Loucy (cell line): Measurements from ENCODE around the gene PPDPF.

ENCODE experiments used
- H2AFZ ChIP-seq: fragments of 200-600 bp; sonication (generic); 2 replicates; pipeline ENCODE4 v1.6.0; 2016; ENCODE audit warnings: antibody characterized with exemption, mild to moderate bottlenecking, low read length, moderate library complexity
- H3F3A ChIP-seq: fragments of 200-600 bp; 2 replicates; pipeline ENCODE4 v1.6.0; 2016; ENCODE audit warnings: antibody characterized with exemption, low read depth, mild to moderate bottlenecking
- H3K27me3 ChIP-seq: fragments of 200-600 bp; sonication (generic); 2 replicates; pipeline ENCODE4 v1.6.1; 2014; ENCODE audit warnings: low read length, mild to moderate bottlenecking; ENCODE audit not compliant: insufficient read depth, poor library complexity, severe bottlenecking
- H3K36me3 ChIP-seq: fragments of 200-600 bp; sonication (generic); 2 replicates; pipeline ENCODE4 v1.6.1; 2016; ENCODE audit warnings: low read length; ENCODE audit not compliant: insufficient read depth
- H3K4me1 ChIP-seq: fragments of 200-600 bp; sonication (generic); 2 replicates; pipeline ENCODE4 v1.5.1; 2014; ENCODE audit warnings: low read length, mild to moderate bottlenecking; ENCODE audit not compliant: insufficient read depth, poor library complexity, severe bottlenecking
- H3K4me2 ChIP-seq: fragments of 200-600 bp; sonication (generic); 2 replicates; pipeline ENCODE4 v1.6.0; 2014; ENCODE audit warnings: antibody characterized with exemption, low read length, low read depth, mild to moderate bottlenecking; ENCODE audit not compliant: poor library complexity, severe bottlenecking
- H3K4me3 ChIP-seq: fragments of 200-600 bp; sonication (generic); 2 replicates; pipeline ENCODE4 v1.5.1; 2014; ENCODE audit warnings: low read length, mild to moderate bottlenecking, mixed read lengths; ENCODE audit not compliant: poor library complexity, severe bottlenecking
- H3K79me2 ChIP-seq: fragments of 200-600 bp; sonication (generic); 2 replicates; pipeline ENCODE4 v1.6.1; 2014; ENCODE audit warnings: low read length; ENCODE audit not compliant: insufficient read depth
- H3K9ac ChIP-seq: fragments of 200-600 bp; sonication (generic); 2 replicates; pipeline ENCODE4 v1.6.0; 2014; ENCODE audit warnings: mild to moderate bottlenecking, low read depth, low read length, moderate library complexity; ENCODE audit not compliant: poor library complexity, severe bottlenecking
- H3K9me2 ChIP-seq: fragments of 200-600 bp; sonication (generic); replicated peaks from 2 replicates; pipeline ENCODE4 v1.6.1; 2016; ENCODE audit warnings: low read depth, low read length, mixed read lengths
- H3K9me3 ChIP-seq: fragments of 200-600 bp; sonication (generic); 2 replicates; pipeline ENCODE4 v1.6.1; 2014; ENCODE audit warnings: mild to moderate bottlenecking, antibody characterized with exemption, low read length, low read depth; ENCODE audit not compliant: insufficient read depth
- H4K20me1 ChIP-seq: fragments of 200-600 bp; sonication (generic); 2 replicates; pipeline ENCODE4 v1.6.0; 2014; ENCODE audit warnings: antibody characterized with exemption, low read length, mild to moderate bottlenecking; ENCODE audit not compliant: insufficient read depth, poor library complexity, severe bottlenecking
- CTCF ChIP-seq: fragments of 200-600 bp; sonication (generic); conservative IDR thresholded peaks from 2 replicates; pipeline ENCODE4 v1.5.1; 2014; ENCODE audit warnings: mild to moderate bottlenecking, antibody characterized with exemption, low read length
- EZH2phosphoT487 ChIP-seq: fragments of 200-600 bp; IDR thresholded peaks from 2 replicates; pipeline ENCODE4 v1.6.1; 2018; ENCODE audit warnings: antibody characterized with exemption, mild to moderate bottlenecking, moderate library complexity, borderline replicate concordance

The PPDPF gene

GRCh38 chr20:63563225-63563935 lies 42.8 kb downstream of the PPDPF start:
- no peaks in the 10 kb centered on the region for H3F3A ChIP-seq
- no peaks in the 10 kb centered on the region for H3K9me2 ChIP-seq
- no peaks in the 10 kb centered on the region for H3K27me3 ChIP-seq
- H3K4me1 ChIP-seq = peaks cover 11% of the 10 kb centered on the region
- H3K4me2 ChIP-seq = no peak overlapping the region
- no peak overlapping the region for H2AFZ ChIP-seq
- no peaks in the 10 kb centered on the region for H3K79me2 ChIP-seq
- H3K4me3 ChIP-seq = no peak overlapping the region
- TF ChIP-seq CTCF = no peak
- no peak for TF ChIP-seq EZH2phosphoT487
- peaks cover 4% of the 10 kb centered on the region for H4K20me1 ChIP-seq
- H3K36me3 ChIP-seq = no peaks in the 10 kb centered on the region
- H3K9me3 ChIP-seq = no peaks in the 10 kb centered on the region
- no peak overlapping the region for H3K9ac ChIP-seq

GRCh38 chr20:63564036-63564810 lies 43.7 kb downstream of the PPDPF start:
- no peak overlapping the region for H2AFZ ChIP-seq
- H3K4me1 ChIP-seq = peaks cover 19% of the 10 kb centered on the region
- no peaks in the 10 kb centered on the region for H3K79me2 ChIP-seq
- H3K36me3 ChIP-seq = no peaks in the 10 kb centered on the region
- H3K9me3 ChIP-seq = no peaks in the 10 kb centered on the region
- H3K4me3 ChIP-seq = no peak overlapping the region
- no peaks in the 10 kb centered on the region for H3K27me3 ChIP-seq
- no peak overlapping the region for H3K9ac ChIP-seq
- H3F3A ChIP-seq = no peaks in the 10 kb centered on the region
- H3K4me2 ChIP-seq = no peak overlapping the region
- no peaks in the 10 kb centered on the region for H3K9me2 ChIP-seq
- H4K20me1 ChIP-seq = peaks cover 11% of the 10 kb centered on the region
- no peak for TF ChIP-seq EZH2phosphoT487
- TF ChIP-seq CTCF = no peak

GRCh38 chr20:63565021-63565698 lies 44.6 kb downstream of the PPDPF start:
- H4K20me1 ChIP-seq = peaks cover 13% of the 10 kb centered on the region
- no peaks in the 10 kb centered on the region for H3K9me3 ChIP-seq
- peaks cover 21% of the 10 kb centered on the region for H3K4me1 ChIP-seq
- no peaks in the 10 kb centered on the region for H3K79me2 ChIP-seq
- no peak overlapping the region for H3K4me2 ChIP-seq
- peaks cover 4% of the 10 kb centered on the region for H3K27me3 ChIP-seq
- H3K9ac ChIP-seq = no peak overlapping the region
- no peaks in the 10 kb centered on the region for H3K36me3 ChIP-seq
- H3K9me2 ChIP-seq = no peaks in the 10 kb centered on the region
- H3K4me3 ChIP-seq = no peak overlapping the region
- H3F3A ChIP-seq = no peaks in the 10 kb centered on the region
- TF ChIP-seq EZH2phosphoT487 (no peak), CTCF (no peak)
- no peak overlapping the region for H2AFZ ChIP-seq
